ENCODE data around the gene PDLIM7.
A peak's percentile ranks its signal among the peaks of the same experiment; 100 is the strongest.

The PDLIM7 gene

DNA sequence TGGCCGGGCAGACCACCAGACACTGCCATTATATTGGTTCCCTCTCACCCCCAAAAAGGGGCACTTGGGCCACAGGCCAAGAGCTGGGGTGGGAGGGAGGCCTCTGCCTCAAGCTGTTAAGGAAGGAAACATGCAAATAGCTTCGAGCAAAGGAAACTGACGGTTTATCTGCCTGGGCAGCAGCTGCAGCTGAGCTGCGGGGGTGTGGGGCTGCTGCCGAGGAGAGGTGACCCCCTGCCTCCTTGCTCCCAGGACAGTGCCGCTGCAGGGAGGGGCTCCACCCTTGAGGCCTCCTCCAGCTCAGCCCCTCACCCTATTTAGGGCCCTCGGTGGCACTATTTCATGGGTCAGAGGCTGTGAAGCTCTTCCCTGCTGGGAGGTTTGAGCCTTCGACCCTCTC is 11.4 kb upstream of the PDLIM7 start:
- DNase-seq: no peak
- intact Hi-C loops (cut with DNase I): no loop called here

DNA sequence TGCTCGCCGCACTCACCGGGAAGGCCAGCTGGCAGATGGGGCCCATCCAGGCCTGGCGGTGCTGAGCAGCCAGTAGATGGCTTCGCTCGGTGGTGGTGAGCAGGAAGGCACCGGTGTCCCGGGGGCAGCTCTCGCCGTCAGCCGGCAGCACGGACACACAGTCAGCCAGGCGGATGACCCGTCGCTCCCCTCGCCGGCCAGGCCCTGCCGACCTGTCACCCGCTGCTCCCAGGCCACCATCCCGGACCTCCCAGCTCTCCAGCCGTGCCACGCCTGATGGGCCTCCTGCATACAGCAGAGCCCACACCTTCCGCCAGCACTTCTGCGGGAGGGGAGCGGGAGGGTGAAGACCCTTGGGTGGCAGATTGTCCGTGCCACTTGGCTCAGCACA is 10.8 kb upstream of the PDLIM7 start:
- intact Hi-C loops (cut with DNase I): no loop called here
- DNase-seq: peak in 2 of 10 donors; percentile 69 to 83

DNA sequence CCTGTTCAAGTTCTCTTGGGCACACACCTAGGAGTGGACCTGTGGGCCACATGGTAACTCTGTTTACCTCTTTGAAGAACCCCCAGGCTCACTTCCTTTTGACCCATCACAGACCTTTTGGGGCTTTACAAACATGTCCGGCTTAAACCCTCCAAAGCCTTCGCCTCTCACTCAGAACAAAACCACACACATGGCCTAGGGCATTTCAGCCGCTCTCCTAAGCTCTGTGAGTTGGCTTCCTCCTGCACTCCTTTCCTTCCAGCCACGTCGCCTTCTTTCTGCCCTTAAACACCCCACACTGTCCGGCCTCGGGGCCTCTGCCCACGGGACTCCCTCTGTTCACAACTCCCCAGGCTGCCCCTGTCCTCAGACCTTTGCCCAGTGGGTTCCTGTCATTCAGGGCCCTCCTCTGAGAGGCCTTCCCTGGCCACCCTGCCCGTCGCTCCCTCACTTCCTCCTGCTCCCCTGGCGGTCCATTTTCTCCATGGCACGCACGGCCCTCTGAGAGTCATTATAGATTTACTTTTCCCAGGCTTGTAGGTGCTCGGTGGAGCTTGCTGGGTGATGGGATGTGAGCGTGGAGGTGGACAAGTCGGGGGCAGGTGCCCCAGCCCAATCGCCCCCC is 10.3 kb upstream of the PDLIM7 start:
- intact Hi-C loops (cut with DNase I): no loop called here

DNA sequence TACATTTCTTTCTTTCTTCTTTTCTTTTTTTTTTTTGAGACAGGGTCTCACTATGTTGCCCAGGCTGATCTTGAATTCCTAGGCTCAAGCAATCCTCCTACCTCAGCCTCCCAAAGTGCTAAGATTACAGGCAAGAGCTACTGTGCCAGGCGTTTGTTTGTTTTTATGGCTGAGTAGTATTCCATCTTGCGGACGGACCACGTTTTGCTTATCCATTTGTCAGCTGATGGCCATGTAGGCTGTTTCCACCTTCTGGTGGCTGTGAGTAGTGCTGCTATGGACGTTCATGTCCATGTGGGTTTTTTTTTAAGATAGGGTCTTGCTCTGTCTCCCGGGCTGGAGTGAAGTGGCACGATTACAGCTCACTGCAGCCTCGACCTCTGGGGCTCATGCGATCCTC is 9.8 kb upstream of the PDLIM7 start:
- intact Hi-C loops (cut with DNase I): no loop called here
- no peak for DNase-seq

More for the DNA sequence above, 10.3 kb upstream of the PDLIM7 start:
- DNase-seq: no peak

GRCh38 chr5:177505075-177505474 is 7.7 kb upstream of the PDLIM7 start:
- DNase-seq: no peak
- intact Hi-C loops (cut with DNase I): no loop called here

DNA sequence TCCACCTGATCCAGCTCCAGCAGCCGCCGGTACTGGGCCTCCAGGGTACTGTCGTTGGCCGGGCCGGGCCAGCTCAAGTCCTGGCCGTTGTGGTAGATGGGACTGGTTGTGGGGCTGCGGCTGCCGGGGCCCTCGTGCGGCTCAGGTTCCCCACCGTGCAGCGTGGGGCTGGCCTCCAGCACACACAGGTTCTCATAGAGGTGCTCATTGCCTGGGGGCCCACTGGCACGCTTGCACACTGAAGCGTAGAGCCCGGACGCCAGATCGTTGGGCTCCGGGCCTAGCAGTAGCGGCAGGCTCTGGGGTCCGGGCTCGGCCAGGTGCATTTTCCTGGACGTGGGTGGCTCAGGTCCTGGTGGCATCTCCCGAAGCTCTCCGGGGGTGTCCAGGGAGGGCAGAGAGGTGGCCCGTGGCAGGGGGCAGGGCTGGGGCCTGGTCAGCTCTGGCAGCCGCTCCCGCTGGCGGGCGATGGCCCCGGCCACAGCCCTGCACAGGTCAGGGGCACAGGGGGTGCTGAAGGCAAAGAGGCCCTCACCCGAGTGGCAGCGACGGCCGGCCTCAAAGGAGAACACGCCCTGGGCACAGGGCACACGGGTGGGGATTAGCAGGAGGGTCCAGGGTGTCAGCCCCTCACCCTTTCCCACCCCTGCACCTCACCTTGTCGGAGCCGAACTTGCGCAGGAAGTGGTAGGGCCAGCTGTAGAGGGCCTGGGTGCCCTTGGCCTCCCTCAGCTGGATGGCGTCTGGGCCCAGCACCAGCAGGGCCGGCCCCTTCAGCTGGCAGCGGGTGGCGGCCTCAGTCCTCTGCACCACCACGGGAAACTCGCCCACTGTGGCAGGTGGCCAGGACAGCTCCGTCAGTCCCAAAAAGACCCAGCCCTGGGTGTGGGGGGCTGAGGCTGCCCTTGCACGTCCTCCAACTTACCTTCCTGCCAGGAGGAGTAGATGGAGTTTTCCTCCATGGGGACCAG is 7.0 kb upstream of the PDLIM7 start:
- peak in 2 of 10 donors; percentile 52 to 77 for DNase-seq

GRCh38 chr5:177503351-177504085 is 6.1 kb upstream of the PDLIM7 start:
- peak in 1 of 10 donors; percentile 75 for DNase-seq

More for the DNA sequence above, 7.0 kb upstream of the PDLIM7 start:
- intact Hi-C loops (cut with DNase I): no loop called here

GRCh38 chr5:177502886-177503285 is 5.5 kb upstream of the PDLIM7 start:
- no peak for DNase-seq
- intact Hi-C loops (cut with DNase I): no loop called here

More at GRCh38 chr5:177503351-177504085, 6.1 kb upstream of the PDLIM7 start:
- intact Hi-C loops (cut with DNase I): no loop called here

GRCh38 chr5:177501874-177502678 is 4.7 kb upstream of the PDLIM7 start:
- intact Hi-C loops (cut with DNase I): loop anchor here (1.0 kb wide), 2 partner anchors 46 to 112 kb away; no protein-coding TSS in a partner anchor
- DNase-seq: no peak

GRCh38 chr5:177500685-177501522 is 3.5 kb upstream of the PDLIM7 start:
- DNase-seq: peak; percentile 86 to 99 (median 94)
- intact Hi-C loops (cut with DNase I): loop anchor here (1.0 kb wide), 2 partner anchors 45 to 111 kb away; no protein-coding TSS in a partner anchor

DNA sequence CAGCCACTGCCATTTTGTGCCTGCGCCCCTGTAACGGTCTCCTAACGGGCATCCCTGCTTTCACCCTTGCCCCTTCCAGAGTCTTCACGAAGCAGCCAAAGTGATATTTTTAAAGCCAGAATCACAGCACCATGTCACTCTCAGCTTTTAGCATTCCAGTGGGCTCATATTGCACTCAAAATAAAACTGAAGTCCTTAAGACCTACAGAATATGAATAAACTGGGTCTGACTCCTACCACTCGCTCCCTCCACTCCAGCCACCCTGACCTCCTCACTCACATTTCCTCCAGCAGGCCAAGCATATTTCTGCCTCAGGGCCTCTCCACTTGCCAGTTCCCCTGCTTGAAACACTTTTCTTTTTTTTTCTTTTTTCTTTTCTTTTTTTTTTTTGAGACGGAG is 2.4 kb upstream of the PDLIM7 start:
- intact Hi-C loops (cut with DNase I): loop anchor here (5.0 kb wide), 1 partner anchor 98 kb away; the partner anchor contains the start of gene PFN3
- no peak for DNase-seq

- intact Hi-C loops (cut with DNase I): loop anchor here (5.0 kb wide), 1 partner anchor 96 kb away; the partner anchor contains the start of gene PFN3
- no peak for DNase-seq
Observed at GRCh38 chr5:177498013-177498787, 796 bp upstream of the PDLIM7 start.

- intact Hi-C loops (cut with DNase I): loop anchor here (5.0 kb wide), 1 partner anchor 95 kb away; the partner anchor contains the start of gene PFN3
- DNase-seq: no peak
Observed at GRCh38 chr5:177496727-177497291, 595 bp downstream of the PDLIM7 start.

DNA sequence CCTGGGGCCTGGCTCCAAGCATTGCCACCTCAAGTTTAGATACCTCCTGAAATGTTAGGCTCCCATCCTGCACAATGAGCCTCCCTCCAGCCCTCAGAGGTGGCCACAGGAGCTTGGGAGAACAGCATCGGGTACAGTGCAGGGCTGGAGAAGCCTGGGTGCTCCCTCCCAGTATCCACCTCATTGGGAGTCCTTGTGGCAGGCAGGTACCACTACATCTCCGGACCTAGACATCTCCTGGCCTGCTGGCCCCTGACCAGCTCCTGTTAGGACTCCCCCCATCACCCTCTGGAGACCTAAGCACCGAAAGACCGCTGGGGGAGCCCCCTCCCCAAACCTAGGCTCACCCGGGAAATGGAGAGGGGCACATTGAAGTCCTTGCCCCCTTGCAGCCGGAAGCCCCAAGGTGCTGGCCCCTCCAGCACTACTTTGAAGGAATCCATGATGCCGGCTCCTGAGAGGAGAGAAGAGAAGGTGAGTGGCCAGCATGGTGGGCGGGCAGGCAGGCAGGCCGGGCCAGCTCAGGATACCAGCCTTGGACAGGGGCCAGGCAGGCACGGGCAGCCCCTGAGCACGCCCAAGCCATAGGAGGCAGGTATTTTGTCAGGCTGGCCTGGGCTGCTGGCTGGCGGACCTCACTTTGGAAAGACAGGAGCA is 1.2 kb downstream of the PDLIM7 start:
- intact Hi-C loops (cut with DNase I): loop anchor here (5.0 kb wide), 1 partner anchor 94 kb away; the partner anchor contains the start of gene PFN3
- no peak for DNase-seq

DNA sequence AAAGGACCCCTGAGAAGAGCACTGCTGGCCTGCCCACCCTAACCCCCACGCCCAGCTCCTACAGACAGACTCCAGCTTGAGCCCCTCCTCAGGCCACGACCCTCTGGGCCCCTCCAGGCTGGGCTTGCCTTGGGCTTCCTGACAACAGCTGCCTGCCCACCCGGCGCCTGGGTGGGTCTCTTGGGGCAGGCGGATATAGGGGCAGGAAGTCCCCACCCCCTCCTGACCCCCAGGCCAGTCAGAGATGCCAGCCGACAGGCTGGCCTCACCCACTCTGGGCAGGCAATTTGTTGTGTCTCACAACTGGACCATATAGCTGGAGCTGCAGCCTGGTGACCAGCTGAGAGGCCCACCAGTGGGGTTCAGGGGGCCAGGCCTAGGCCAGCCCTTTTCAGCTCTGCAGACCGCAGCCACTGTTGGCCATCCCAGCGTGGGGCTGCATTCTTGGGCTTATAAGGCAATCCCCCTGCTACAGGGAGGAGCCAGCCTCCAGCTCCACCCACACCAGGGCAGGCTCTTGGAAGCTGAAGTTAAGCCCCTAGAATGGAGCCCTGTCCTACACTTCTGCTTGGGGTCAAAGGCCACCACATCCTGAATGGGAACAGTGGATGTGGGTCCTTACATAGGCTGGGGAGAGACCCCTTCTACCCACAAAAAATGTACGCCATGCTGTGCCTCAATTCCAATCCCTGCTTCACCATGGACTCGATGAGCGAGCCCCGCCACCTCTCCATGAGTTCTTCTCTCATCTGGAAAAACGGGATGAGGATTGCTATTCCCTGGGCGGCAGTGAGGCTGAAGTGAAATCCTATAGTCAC is 2.0 kb downstream of the PDLIM7 start:
- intact Hi-C loops (cut with DNase I): loop anchor here (5.0 kb wide), 1 partner anchor 93 kb away; the partner anchor contains the start of gene PFN3
- DNase-seq: no peak

Measured in posterior cingulate gyrus (tissue), 11 donors.